Endothelial cell of umbilical vein (primary cell): ENCODE results near the gene MYADML2. TPM values are rescaled to one million over a fixed set of nuclear protein-coding genes. Genes with fewer than 3 reads are reported as not detected.

Experiments used
- BruUV-seq: library from RNA; stranded (reverse); fragments of 400-500 nt; replicated peaks from 2 replicates; lab custom pipeline; 2021; lab: Mats Ljungman, UMichigan
- CTCF ChIA-PET: fragments of 300-600, 350-600 bp; sonication (Branson Sonifier 250); formaldehyde crosslinking; loops from one replicate; lab custom pipeline; 2021; ENCODE audit warnings: antibody characterized with exemption, inconsistent platforms; lab: Charles Lee
- POLR2A ChIA-PET: fragments of 300-600, 350-600 bp; sonication (Branson Sonifier 250); formaldehyde crosslinking; loops from one replicate; lab custom pipeline; 2021; ENCODE audit warnings: antibody characterized with exemption, inconsistent platforms; lab: Charles Lee
- DNase-seq: peaks from one replicate; pipeline ENCODE4 v3.0.0-alpha.2; 2011; ENCODE audit warnings: low read depth, low spot score
- FAIRE-seq: peaks from 2 replicates; lab custom pipeline; 2011; peaks lifted over from hg19 to GRCh38; lab: Jason Lieb, UNC
- H2AFZ ChIP-seq: 2 replicates; pipeline ENCODE4 v1.6.0; 2012; ENCODE audit warnings: low read depth, low read length, control low read depth, inconsistent platforms
- H3K27ac ChIP-seq: 2 replicates; pipeline ENCODE4 v1.5.1; 2011; ENCODE audit warnings: low read depth, mild to moderate bottlenecking, control low read depth, low read length, moderate library complexity; ENCODE audit not compliant: insufficient read depth
- H3K27me3 ChIP-seq, 2 experiments: 2 replicates each; pipeline versions ENCODE4 v1.6.0 to v1.6.1; 2011; ENCODE audit warnings: low read length in 2 of 2, mixed read lengths in 1 of 2; ENCODE audit not compliant: control insufficient read depth in 2 of 2, insufficient read depth in 2 of 2
- H3K36me3 ChIP-seq, 2 experiments: 2 replicates in 1 of 2; 3 replicates in 1 of 2; pipeline ENCODE4 v1.5.1; 2011; ENCODE audit warnings: low read length in 2 of 2, mild to moderate bottlenecking in 1 of 2, moderate library complexity in 1 of 2; ENCODE audit not compliant: control insufficient read depth in 2 of 2, insufficient read depth in 2 of 2; ENCODE audit errors: extremely low read depth in 1 of 2
- H3K4me1 ChIP-seq: 3 replicates; pipeline ENCODE4 v1.5.1; 2011; ENCODE audit warnings: mild to moderate bottlenecking, low read length; ENCODE audit not compliant: control insufficient read depth, insufficient read depth; ENCODE audit errors: extremely low read depth
- H3K4me2 ChIP-seq: 2 replicates; pipeline ENCODE4 v1.6.1; 2011; ENCODE audit warnings: low read length, control low read depth, mixed read lengths; ENCODE audit not compliant: insufficient read depth
- H3K4me3 ChIP-seq, 3 experiments: fragments of 200-600 bp in 1 of 3; sonication (generic), shearing (Covaris generic) in 1 of 3; replicated peaks in 1 of 3; 2 replicates each; pipeline ENCODE4 v1.5.1; 2011 to 2016; ENCODE audit warnings: control low read depth in 3 of 3, low read length in 3 of 3, mild to moderate bottlenecking in 2 of 3, inconsistent platforms in 1 of 3, low read depth in 1 of 3, moderate library complexity in 1 of 3; ENCODE audit not compliant: insufficient read depth in 1 of 3
- H3K79me2 ChIP-seq: 2 replicates; pipeline ENCODE4 v1.6.0; 2012; ENCODE audit warnings: low read length, inconsistent platforms; ENCODE audit not compliant: control insufficient read depth, insufficient read depth
- H3K9ac ChIP-seq: replicated peaks from 2 replicates; pipeline ENCODE3; 2011; ENCODE audit warnings: low read length, control low read depth; ENCODE audit not compliant: insufficient read depth; ENCODE audit errors: extremely low read depth
- H3K9me1 ChIP-seq: replicated peaks from 3 replicates; pipeline ENCODE4 v1.6.0; 2011; ENCODE audit warnings: mild to moderate bottlenecking, low read length; ENCODE audit not compliant: control insufficient read depth, insufficient read depth; ENCODE audit errors: extremely low read depth
- H3K9me3 ChIP-seq: replicated peaks from 2 replicates; pipeline ENCODE4 v1.5.1; 2012; ENCODE audit warnings: low read length, inconsistent platforms; ENCODE audit not compliant: control insufficient read depth, insufficient read depth
- H4K20me1 ChIP-seq: replicated peaks from 2 replicates; pipeline ENCODE3; 2011; ENCODE audit warnings: mild to moderate bottlenecking, low read length; ENCODE audit not compliant: control insufficient read depth, insufficient read depth; ENCODE audit errors: extremely low read depth
- CTCF ChIP-seq, 2 donors: IDR thresholded peaks; 1 replicate in 1 of 2; 2 replicates in 1 of 2; pipeline ENCODE4 v1.5.1; 2011; ENCODE audit warnings: low read length in 2 of 2, mild to moderate bottlenecking in 2 of 2, moderate library complexity in 2 of 2, control low read depth in 1 of 2, inconsistent platforms in 1 of 2, low read depth in 1 of 2; ENCODE audit not compliant: insufficient read depth in 1 of 2; ENCODE audit errors: extremely low read depth in 1 of 2
- EZH2 ChIP-seq: IDR thresholded peaks from 2 replicates; pipeline ENCODE4 v1.6.1; 2012; ENCODE audit warnings: borderline replicate concordance, low read depth, mild to moderate bottlenecking, moderate library complexity, low read length, inconsistent platforms; ENCODE audit not compliant: severe bottlenecking
- FOS ChIP-seq: IDR thresholded peaks from 2 replicates; pipeline ENCODE4 v1.6.1; 2011; ENCODE audit warnings: mild to moderate bottlenecking, low read length, moderate library complexity, borderline replicate concordance; ENCODE audit not compliant: insufficient read depth
- GATA2 ChIP-seq: IDR thresholded peaks from 2 replicates; pipeline ENCODE4 v1.7.0; 2011; ENCODE audit warnings: low read depth, mild to moderate bottlenecking, moderate library complexity, mixed read lengths, low read length; ENCODE audit not compliant: insufficient read length, insufficient read depth
- JUN ChIP-seq: IDR thresholded peaks from 2 replicates; pipeline ENCODE4 v1.6.1; 2011; ENCODE audit warnings: borderline replicate concordance, low read depth; ENCODE audit not compliant: insufficient read length, insufficient read depth
- MAX ChIP-seq: IDR thresholded peaks from 2 replicates; pipeline ENCODE4 v1.6.1; 2011; ENCODE audit not compliant: insufficient read depth, insufficient read length
- MYC ChIP-seq: IDR thresholded peaks from one replicate; pipeline ENCODE4 v1.6.1; 2011; ENCODE audit warnings: mild to moderate bottlenecking, low read depth, low read length
- POLR2A ChIP-seq: IDR thresholded peaks from 2 replicates; pipeline ENCODE4 v1.6.1; 2012; ENCODE audit warnings: low read depth, mild to moderate bottlenecking, control low read depth, low read length
- POLR2AphosphoS5 ChIP-seq: IDR thresholded peaks from 2 replicates; pipeline ENCODE4 v1.6.1; 2012; ENCODE audit warnings: low read depth, mild to moderate bottlenecking, control low read depth, low read length, moderate library complexity; ENCODE audit not compliant: insufficient read depth
- dilution Hi-C: fragments of 300-500 bp; cut with MboI; formaldehyde crosslinking; loops from one replicate; pipeline ENCODE4 v1.15.0; 2019; ENCODE audit warnings: low sequenced_read_pairs; ENCODE audit not compliant: extremely low pct_ligation_motif_present
- intact Hi-C: fragments of 100-400 bp; cut with micrococcal nuclease; formaldehyde crosslinking; loops from one replicate; pipeline ENCODE4 v1.10.0; 2022
- polyA plus RNA-seq, 4 experiments: library from polyadenylated mRNA; depleted of rRNA in 3 of 4; stranded (reverse) in 3 of 4; unstranded in 1 of 4; fragments of >200 nt; gene quantifications; 2 replicates each; pipeline versions ENCODE4 v1.2.1 to v1.2.3, GENCODE V29; 2011 to 2012; ENCODE audit warnings: missing spikeins in 1 of 4
- total RNA-seq: library from RNA; stranded (reverse); gene quantifications from 2 replicates; pipeline ENCODE4 v1.2.3, GENCODE V29; 2021

MYADML2 gene
- total and polyA plus RNA-seq, 2 donors (not counting 3 experiments of a cell fraction or from before 2014, with no cell fraction given): not detected

- FAIRE-seq (no peak), DNase-seq (no peak)
- BruUV-seq: no TSS peak
- ChIA-PET POLR2A (interaction anchor here (0.6 kb wide), 1 partner anchor 131 kb away, joined by 11 read pairs; no protein-coding TSS in a partner anchor), CTCF (interaction anchor here (0.8 to 1.4 kb wide), 2 partner anchors 21 to 50 kb away, joined by 3 read pairs; no protein-coding TSS in a partner anchor)
- Histone ChIP-seq H3K4me2 (no peak overlapping the region), H3K9me3 (no peaks in the 10 kb centered on the region), H3K4me3 (no peak overlapping the region), H3K9ac (no peak overlapping the region), H2AFZ (no peak overlapping the region), H4K20me1 (no peaks in the 10 kb centered on the region), H3K27me3 (no peaks in the 10 kb centered on the region), H3K4me1 (peaks cover 5% of the 10 kb centered on the region), H3K9me1 (no peaks in the 10 kb centered on the region), H3K27ac (no peak overlapping the region), H3K79me2 (no peaks in the 10 kb centered on the region), H3K36me3 (peaks cover 0 to 15% of the 10 kb centered on the region in 2 experiments)
- intact Hi-C loops: no loop called here
- TF ChIP-seq FOS (no peak), POLR2AphosphoS5 (no peak), MYC (no peak), EZH2 (no peak), MAX (no peak), GATA2 (no peak), POLR2A (no peak), CTCF (IDR thresholded peaks at IDR 0.05; ENCODE audit: extremely low read depth in 1 of 2, insufficient read depth in 1 of 2, low read depth in 1 of 2, low read length in 2 of 2) (no peak), JUN (no peak)
- dilution Hi-C loops: no loop called here
Observed at GRCh38 chr17:81980707-81981343, 33.8 kb upstream of the MYADML2 start.
